GM19455 (cell line): Measurements from ENCODE around the gene GHRH.

Experiments
- ATAC-seq: cut with Tn5 transposase; IDR thresholded peaks from one replicate; pipeline ENCODE4 v1.9.1; 2021; ENCODE audit not compliant: unreplicated experiment

The GHRH gene

GRCh38 chr20:37238935-37239451 lies 22.6 kb downstream of the GHRH start:
- no peak for ATAC-seq

- no peak for ATAC-seq
Observed at GRCh38 chr20:37238426-37238825, 23.2 kb downstream of the GHRH start.

- ATAC-seq: no peak
Observed at GRCh38 chr20:37237656-37238055, 24.0 kb downstream of the GHRH start.

- ATAC-seq: no peak
Observed at GRCh38 chr20:37236462-37236861, 25.2 kb downstream of the GHRH start.

GRCh38 chr20:37235065-37235464 lies 26.5 kb downstream of the GHRH start:
- no peak for ATAC-seq

- no peak for ATAC-seq
Observed at GRCh38 chr20:37234254-37234581, 27.4 kb downstream of the GHRH start.

- ATAC-seq: no peak
Observed at GRCh38 chr20:37233548-37234253, 27.9 kb downstream of the GHRH start.

- ATAC-seq: no peak
Observed at GRCh38 chr20:37231947-37232630, 29.5 kb downstream of the GHRH start.

- ATAC-seq: no peak
Observed at GRCh38 chr20:37230200-37230599, 31.4 kb downstream of the GHRH start.

- no peak for ATAC-seq
Observed at GRCh38 chr20:37229357-37229756, 32.3 kb downstream of the GHRH start.

- no peak for ATAC-seq
Observed at GRCh38 chr20:37228656-37229055, 33.0 kb downstream of the GHRH start.

GRCh38 chr20:37228082-37228481 lies 33.5 kb downstream of the GHRH start:
- no peak for ATAC-seq

GRCh38 chr20:37226889-37227288 lies 34.7 kb downstream of the GHRH start:
- ATAC-seq: no peak

GRCh38 chr20:37225146-37225545 lies 36.5 kb downstream of the GHRH start:
- no peak for ATAC-seq

- ATAC-seq: no peak
Observed at GRCh38 chr20:37223053-37223452, 38.6 kb downstream of the GHRH start.

GRCh38 chr20:37222086-37222485 lies 39.5 kb downstream of the GHRH start:
- no peak for ATAC-seq

GRCh38 chr20:37220731-37221130 lies 40.9 kb downstream of the GHRH start:
- ATAC-seq: no peak

- ATAC-seq: no peak
Observed at GRCh38 chr20:37219751-37220668, 41.6 kb downstream of the GHRH start.

GRCh38 chr20:37218976-37219375 lies 42.6 kb downstream of the GHRH start:
- no peak for ATAC-seq

- ATAC-seq: no peak
Observed at GRCh38 chr20:37218441-37218840, 43.2 kb downstream of the GHRH start.

GRCh38 chr20:37209661-37210314 lies 51.8 kb downstream of the GHRH start:
- no peak for ATAC-seq
